GM18867 (cell line): Measurements from ENCODE around the gene ALAS1.

Experiments
- ATAC-seq: cut with Tn5 transposase; IDR thresholded peaks from one replicate; pipeline ENCODE4 v1.9.1; 2021; ENCODE audit warnings: mild to moderate bottlenecking, moderate library complexity; ENCODE audit not compliant: unreplicated experiment

The ALAS1 gene

GRCh38 chr3:52233108-52233591, 35.2 kb downstream of the ALAS1 start:
- no peak for ATAC-seq

GRCh38 chr3:52233968-52234367, 36.0 kb downstream of the ALAS1 start:
- ATAC-seq = no peak

GRCh38 chr3:52234516-52235447, 36.8 kb downstream of the ALAS1 start:
- no peak for ATAC-seq

- no peak for ATAC-seq
Observed at GRCh38 chr3:52236424-52236886, 38.5 kb downstream of the ALAS1 start.

GRCh38 chr3:52237006-52237656, 39.2 kb downstream of the ALAS1 start:
- no peak for ATAC-seq

- no peak for ATAC-seq
Observed at GRCh38 chr3:52237657-52238172, 39.8 kb downstream of the ALAS1 start.

GRCh38 chr3:52238193-52238760, 40.3 kb downstream of the ALAS1 start:
- no peak for ATAC-seq

- peak; percentile 72 for ATAC-seq
Observed at GRCh38 chr3:52238761-52239701, 41.1 kb downstream of the ALAS1 start, which contains the start of gene TWF2. TWF2 (minus strand) TSS chr3:52239158; CDS start chr3:52239016, 142 bp downstream.

GRCh38 chr3:52240059-52240885, 42.3 kb downstream of the ALAS1 start:
- no peak for ATAC-seq

GRCh38 chr3:52240886-52241370, 43.0 kb downstream of the ALAS1 start:
- ATAC-seq = no peak

GRCh38 chr3:52242039-52242438, 44.1 kb downstream of the ALAS1 start:
- no peak for ATAC-seq

GRCh38 chr3:52243791-52244628, 46.0 kb downstream of the ALAS1 start:
- no peak for ATAC-seq

GRCh38 chr3:52245322-52246263, 47.6 kb downstream of the ALAS1 start, which contains the start of gene PPM1M:
PPM1M (plus strand) TSS chr3:52245759; CDS start chr3:52245825, 66 bp downstream.
- ATAC-seq = peak; percentile 32

- ATAC-seq = peak; percentile 6
Observed at GRCh38 chr3:52246264-52246620, 48.3 kb downstream of the ALAS1 start.

GRCh38 chr3:52246728-52247408, 48.9 kb downstream of the ALAS1 start:
- no peak for ATAC-seq

- ATAC-seq = no peak
Observed at GRCh38 chr3:52247409-52248164, 49.6 kb downstream of the ALAS1 start.
